ENCODE data around the gene VGLL3.

Gene VGLL3

GRCh38 chr3:86989006-86989405 lies 1.9 kb downstream of the VGLL3 start:
- TF ChIP-seq CTCF (conservative IDR thresholded peaks at IDR 0.05) = no peak
- no peak overlapping the region for H3K27ac ChIP-seq

DNA sequence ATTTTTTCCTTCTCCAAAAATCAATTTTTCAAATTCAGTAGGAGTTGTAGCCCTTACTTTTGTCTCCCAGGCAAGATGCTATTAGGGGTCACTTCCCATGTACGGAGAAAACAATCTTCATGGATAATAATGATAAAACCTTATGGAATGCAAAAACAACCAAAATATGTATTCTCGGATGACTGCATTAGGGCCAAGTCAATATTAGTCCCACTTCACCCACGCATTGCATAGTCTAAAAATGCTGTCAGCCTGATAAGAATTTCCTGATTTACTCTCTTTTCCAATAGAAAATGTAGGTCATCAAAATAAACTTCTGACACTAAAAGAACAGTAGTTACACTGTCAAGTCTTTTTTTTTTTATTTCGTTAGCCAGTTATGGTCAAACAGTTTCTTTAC lies 2.7 kb downstream of the VGLL3 start:
- no peak for TF ChIP-seq CTCF (conservative IDR thresholded peaks at IDR 0.05)
- no peak overlapping the region for H3K27ac ChIP-seq

DNA sequence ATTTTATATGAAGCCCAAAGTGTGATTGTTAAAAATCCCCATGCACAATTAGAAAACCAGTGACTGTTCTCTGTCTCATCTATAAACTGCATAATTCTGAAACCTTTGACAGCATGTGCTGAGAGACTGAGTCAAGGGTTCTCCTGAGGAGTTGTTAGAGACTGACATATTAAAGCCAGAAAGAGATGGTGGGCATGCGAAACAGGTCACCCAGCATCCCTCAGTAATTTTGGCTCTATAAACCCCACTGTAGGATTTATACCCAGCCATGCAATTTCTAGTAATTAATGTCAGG lies 3.6 kb downstream of the VGLL3 start:
- no peak for TF ChIP-seq CTCF (conservative IDR thresholded peaks at IDR 0.05)
- no peak overlapping the region for H3K27ac ChIP-seq

- no peak for TF ChIP-seq CTCF (conservative IDR thresholded peaks at IDR 0.05)
- no peak overlapping the region for H3K27ac ChIP-seq
Measured at GRCh38 chr3:86986671-86987420, 4.1 kb downstream of the VGLL3 start.

- H3K27ac ChIP-seq = no peak overlapping the region
- TF ChIP-seq CTCF (conservative IDR thresholded peaks at IDR 0.05) = no peak
Measured at GRCh38 chr3:86985181-86985826, 5.6 kb downstream of the VGLL3 start.

GRCh38 chr3:86984271-86984670 lies 6.7 kb downstream of the VGLL3 start:
- H3K27ac ChIP-seq = no peak overlapping the region
- no peak for TF ChIP-seq CTCF (conservative IDR thresholded peaks at IDR 0.05)

GRCh38 chr3:86982883-86983282 lies 8.1 kb downstream of the VGLL3 start:
- no peak for TF ChIP-seq CTCF (conservative IDR thresholded peaks at IDR 0.05)
- H3K27ac ChIP-seq = no peak overlapping the region

Measured in VCaP (cell line).